GM10266 (cell line): ENCODE measurements around the gene CA5A.

Source experiments
- DNase-seq: peaks from one replicate; pipeline ENCODE4 v3.0.0; 2012; ENCODE audit errors: extremely low spot score
- TF ChIP-seq, protein P1 (sequence below): IDR thresholded peaks from 2 replicates; pipeline ENCODE4 v1.5.1; 2012; ENCODE audit warnings: mild to moderate bottlenecking, low read depth; ENCODE audit not compliant: control insufficient read depth, insufficient read depth; ENCODE audit errors: missing control alignments

Gene CA5A

DNA sequence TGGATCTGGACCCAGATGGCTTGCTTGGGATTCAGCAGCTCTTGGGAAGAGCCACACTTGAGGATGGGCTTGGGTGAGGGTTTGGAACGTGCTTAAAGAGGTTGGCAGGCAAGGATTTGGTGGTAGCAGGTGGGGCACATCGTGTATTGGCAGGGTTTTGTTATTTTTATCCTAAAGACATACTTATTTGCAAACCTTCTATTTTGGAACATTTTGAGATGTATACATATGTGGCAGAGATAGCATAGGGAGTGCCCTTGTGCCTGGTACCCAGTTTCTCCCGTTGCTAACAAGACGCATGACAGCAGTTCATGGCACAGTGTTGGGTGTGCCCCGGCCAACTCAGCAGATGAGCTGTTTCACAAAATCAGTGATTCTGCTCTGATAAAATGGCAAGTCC, 24.0 kb upstream of the CA5A start:
- TF ChIP-seq, protein P1, sequence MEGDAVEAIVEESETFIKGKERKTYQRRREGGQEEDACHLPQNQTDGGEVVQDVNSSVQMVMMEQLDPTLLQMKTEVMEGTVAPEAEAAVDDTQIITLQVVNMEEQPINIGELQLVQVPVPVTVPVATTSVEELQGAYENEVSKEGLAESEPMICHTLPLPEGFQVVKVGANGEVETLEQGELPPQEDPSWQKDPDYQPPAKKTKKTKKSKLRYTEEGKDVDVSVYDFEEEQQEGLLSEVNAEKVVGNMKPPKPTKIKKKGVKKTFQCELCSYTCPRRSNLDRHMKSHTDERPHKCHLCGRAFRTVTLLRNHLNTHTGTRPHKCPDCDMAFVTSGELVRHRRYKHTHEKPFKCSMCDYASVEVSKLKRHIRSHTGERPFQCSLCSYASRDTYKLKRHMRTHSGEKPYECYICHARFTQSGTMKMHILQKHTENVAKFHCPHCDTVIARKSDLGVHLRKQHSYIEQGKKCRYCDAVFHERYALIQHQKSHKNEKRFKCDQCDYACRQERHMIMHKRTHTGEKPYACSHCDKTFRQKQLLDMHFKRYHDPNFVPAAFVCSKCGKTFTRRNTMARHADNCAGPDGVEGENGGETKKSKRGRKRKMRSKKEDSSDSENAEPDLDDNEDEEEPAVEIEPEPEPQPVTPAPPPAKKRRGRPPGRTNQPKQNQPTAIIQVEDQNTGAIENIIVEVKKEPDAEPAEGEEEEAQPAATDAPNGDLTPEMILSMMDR: no peak
- no peak for DNase-seq

DNA sequence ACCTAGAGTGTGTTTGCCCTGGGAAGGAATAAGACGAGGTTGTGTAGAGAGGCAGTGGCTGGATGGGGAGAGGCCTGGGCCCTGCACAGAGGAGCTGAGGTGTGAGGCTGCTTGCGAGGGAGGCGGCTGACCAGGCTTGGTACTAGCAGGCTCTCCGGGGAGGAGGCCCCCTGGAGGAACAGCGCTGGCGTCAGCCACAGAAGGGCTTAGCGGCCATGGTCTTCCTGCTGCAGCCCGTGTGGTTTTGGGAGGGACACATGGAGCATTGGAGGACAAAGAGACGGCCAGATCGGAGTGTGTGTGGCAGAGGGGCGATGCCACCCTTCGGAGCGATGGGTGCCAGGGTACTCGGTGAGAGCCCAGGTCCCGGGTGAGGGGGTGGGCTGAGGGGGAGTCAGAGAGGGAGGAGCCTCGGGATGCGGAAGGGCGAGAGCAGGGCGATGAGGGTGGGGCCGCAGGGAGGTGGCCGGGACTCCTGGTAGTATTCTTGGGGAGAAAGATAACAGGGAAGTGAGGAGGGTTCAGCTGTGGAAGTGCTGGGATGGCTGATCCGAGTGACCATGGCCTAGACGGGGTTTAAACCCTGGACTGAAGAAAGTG, 23.2 kb upstream of the CA5A start:
- TF ChIP-seq, protein P1: no peak
- no peak for DNase-seq

DNA sequence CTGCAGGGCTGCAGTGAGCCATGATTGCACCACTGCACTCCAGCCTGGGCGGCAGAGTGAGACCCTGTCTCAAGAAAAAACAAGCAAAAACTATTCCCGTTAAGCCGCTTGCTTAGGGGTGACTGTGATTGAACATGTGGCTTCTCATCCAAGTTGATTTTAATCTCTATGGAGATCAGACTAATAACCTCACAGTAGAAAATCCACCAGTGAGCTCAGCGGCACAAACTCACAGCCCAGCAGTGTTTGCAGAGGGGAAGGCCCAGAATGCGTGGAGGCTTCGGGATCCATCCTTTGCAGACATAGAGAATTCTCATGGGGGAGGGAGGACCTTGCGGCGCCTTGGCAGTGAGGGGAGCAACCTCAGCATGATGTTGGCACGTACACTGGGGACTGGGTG, 22.3 kb upstream of the CA5A start:
- TF ChIP-seq, protein P1: no peak
- DNase-seq: no peak

DNA sequence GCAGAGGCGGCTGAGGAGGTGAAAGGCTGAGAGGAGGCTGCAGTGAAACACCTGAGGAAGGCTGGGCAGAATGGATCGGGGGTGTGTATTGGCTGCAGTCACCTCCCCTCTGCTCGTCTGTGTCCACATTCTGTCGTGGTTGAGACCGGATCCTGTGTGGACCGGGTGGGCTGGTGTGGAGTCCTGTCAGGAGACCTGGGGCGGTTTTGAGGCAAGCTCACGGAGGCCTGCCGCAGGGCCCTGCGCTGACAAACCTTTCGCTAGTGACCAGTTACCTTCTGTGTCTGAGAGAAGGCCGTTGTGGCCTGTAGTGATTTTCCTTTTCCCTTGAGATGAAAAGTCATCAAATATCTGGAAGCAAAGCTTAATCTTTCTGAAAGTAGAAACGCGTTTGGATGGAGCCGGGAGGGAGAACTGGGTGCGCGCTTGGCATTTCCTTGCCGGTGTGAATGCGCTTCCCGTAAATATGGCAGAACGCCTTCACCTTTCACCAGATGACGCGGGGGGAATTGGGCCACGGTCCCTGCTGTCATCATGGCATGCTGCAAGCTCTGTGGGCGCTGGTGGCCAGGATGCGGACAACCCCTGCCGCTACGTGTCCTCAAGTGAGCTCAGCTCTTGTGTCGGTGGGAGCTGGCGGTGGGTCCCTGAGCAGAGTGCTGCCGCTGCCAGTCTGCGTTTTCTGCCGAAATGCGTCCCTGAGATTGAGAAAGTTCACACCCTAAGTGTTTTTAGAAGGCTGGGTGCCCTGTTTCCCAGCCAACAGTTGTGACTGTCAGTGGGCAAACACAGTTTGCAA, 21.2 kb upstream of the CA5A start:
- TF ChIP-seq, protein P1: no peak
- no peak for DNase-seq

DNA sequence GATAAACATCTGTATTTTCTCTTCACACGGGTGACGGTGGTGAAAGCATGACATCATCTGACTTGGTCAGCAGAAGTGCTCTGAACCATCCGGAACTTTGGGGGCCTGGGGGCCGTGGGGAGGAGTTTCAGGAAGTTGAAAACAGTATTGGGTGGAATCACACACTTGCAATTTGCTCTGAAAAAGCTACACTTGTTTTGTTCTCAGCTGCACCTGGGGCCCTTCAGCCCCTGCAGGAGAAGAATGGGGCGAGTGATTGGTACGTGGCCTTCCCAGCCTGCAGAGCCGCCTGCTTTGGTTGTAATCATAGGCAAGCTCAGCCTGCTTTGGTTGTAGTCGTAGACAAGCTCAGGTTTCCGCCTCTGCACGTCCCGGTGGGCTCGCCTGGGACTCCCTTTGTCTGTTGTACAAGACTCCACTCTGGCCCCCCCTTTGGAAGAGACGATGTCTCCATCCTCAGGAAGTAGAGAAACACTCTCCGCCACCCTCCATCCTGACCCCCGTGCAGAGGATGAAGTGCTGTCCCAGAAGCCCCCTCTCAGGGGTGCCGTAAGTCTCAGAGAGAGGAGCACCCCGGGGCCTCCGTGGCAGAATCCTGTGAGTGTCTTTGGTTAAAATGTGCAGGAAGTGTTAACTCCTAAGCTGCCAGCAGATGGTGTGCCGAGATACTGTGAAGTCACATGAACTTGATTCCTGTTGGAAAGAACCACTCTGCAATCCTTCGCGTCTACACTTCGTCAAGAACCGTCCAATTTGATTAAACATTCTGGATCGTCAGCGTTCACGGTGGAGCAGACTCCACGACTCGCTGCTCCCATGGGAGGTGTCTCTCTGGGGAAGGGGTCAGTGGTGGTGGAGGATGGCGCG, 20.3 kb upstream of the CA5A start:
- TF ChIP-seq, protein P1: peak; percentile 57
- DNase-seq: peak; percentile 86

DNA sequence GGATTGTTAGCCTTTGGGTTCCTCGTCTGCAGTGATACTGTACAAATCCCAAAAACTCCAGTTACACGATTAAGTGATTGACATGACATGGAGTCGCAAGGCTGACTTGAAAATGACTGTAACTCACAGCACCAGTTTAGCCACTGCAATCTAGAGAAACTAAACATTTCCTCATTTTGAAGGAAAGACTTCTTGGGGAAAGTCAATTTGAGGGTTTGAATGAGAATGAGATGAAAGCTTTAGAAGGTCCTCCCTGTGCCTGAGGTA, 19.7 kb upstream of the CA5A start:
- TF ChIP-seq, protein P1: no peak
- no peak for DNase-seq
